GM23338 (cell line): ENCODE measurements around the gene OSBPL7. TPM values are rescaled to one million over a fixed set of nuclear protein-coding genes. Genes with fewer than 3 reads are reported as not detected.

Source experiments
- ATAC-seq: fragments of 200-7000 bp; cut with Tn5 transposase; 3 replicates; pipeline ENCODE4 v1.9.1; 2020
- DNase-seq: peaks from one replicate; pipeline ENCODE4 v3.0.0-alpha.2; 2015; ENCODE audit warnings: low spot score
- H2AFZ ChIP-seq: fragments of 200-600 bp; sonication (generic); 2 replicates; pipeline ENCODE4 v1.8.0; 2016; ENCODE audit warnings: antibody characterized with exemption, mild to moderate bottlenecking, moderate library complexity
- H3F3A ChIP-seq: fragments of 200-600 bp; sonication (generic); replicated peaks from 2 replicates; pipeline ENCODE4 v1.8.0; 2017; ENCODE audit warnings: antibody characterized with exemption, mixed run types, low read depth
- H3K27ac ChIP-seq: fragments of 200-600 bp; sonication (generic); 2 replicates; pipeline ENCODE4 v1.6.1; 2016; ENCODE audit warnings: low read depth
- H3K27me3 ChIP-seq: fragments of 200-600 bp; sonication (generic); 2 replicates; pipeline ENCODE4 v1.8.0; 2016; ENCODE audit warnings: mild to moderate bottlenecking, mixed run types, moderate library complexity; ENCODE audit not compliant: insufficient read depth
- H3K36me3 ChIP-seq: fragments of 200-600 bp; sonication (generic); 2 replicates; pipeline ENCODE4 v1.8.0; 2016; ENCODE audit warnings: mild to moderate bottlenecking; ENCODE audit not compliant: insufficient read depth
- H3K4me1 ChIP-seq: fragments of 200-600 bp; sonication (generic); 2 replicates; pipeline ENCODE4 v1.8.0; 2016; ENCODE audit warnings: mild to moderate bottlenecking, moderate library complexity; ENCODE audit not compliant: insufficient read depth
- H3K4me2 ChIP-seq: fragments of 200-600 bp; sonication (generic); 2 replicates; pipeline ENCODE4 v1.7.1; 2017; ENCODE audit warnings: mixed run types
- H3K4me3 ChIP-seq: fragments of 200-600 bp; sonication (generic); 2 replicates; pipeline ENCODE4 v1.6.1; 2016; ENCODE audit warnings: mixed run types
- H3K79me2 ChIP-seq: fragments of 200-600 bp; sonication (generic); replicated peaks from 2 replicates; pipeline ENCODE4 v1.8.0; 2017; ENCODE audit warnings: mild to moderate bottlenecking; ENCODE audit not compliant: insufficient read depth
- H3K9me2 ChIP-seq: fragments of 200-600 bp; sonication (generic); 2 replicates; pipeline ENCODE4 v1.8.0; 2017; ENCODE audit not compliant: insufficient read depth
- H4K20me1 ChIP-seq: fragments of 200-600 bp; sonication (generic); replicated peaks from 2 replicates; pipeline ENCODE4 v1.8.0; 2017; ENCODE audit warnings: mild to moderate bottlenecking; ENCODE audit not compliant: insufficient read depth
- H3K27ac Mint-ChIP-seq: 2 replicates; pipeline ENCODE4 v1.8.0; 2020; ENCODE audit warnings: inconsistent platforms, mild to moderate bottlenecking, moderate library complexity, mixed read lengths
- H3K27me3 Mint-ChIP-seq: 3 replicates; pipeline ENCODE4 v1.8.0; 2022; ENCODE audit warnings: low read depth, mild to moderate bottlenecking, moderate library complexity, mixed read lengths, inconsistent platforms; ENCODE audit not compliant: insufficient read depth, poor library complexity
- H3K36me3 Mint-ChIP-seq: 3 replicates; pipeline ENCODE4 v1.8.0; 2021; ENCODE audit warnings: low read depth, mild to moderate bottlenecking, inconsistent platforms, moderate library complexity, mixed read lengths
- H3K4me1 Mint-ChIP-seq: 3 replicates; pipeline ENCODE4 v1.8.0; 2020; ENCODE audit warnings: mild to moderate bottlenecking, inconsistent platforms, mixed read lengths
- H3K4me3 Mint-ChIP-seq: 3 replicates; pipeline ENCODE4 v1.8.0; 2021; ENCODE audit warnings: moderate library complexity, mild to moderate bottlenecking, inconsistent platforms, mixed read lengths
- H3K9me3 Mint-ChIP-seq: 3 replicates; pipeline ENCODE4 v1.8.0; 2020; ENCODE audit warnings: moderate library complexity, mild to moderate bottlenecking, inconsistent platforms, mixed read lengths
- CREB1 ChIP-seq: fragments of 250-450 bp; sonication (Bioruptor Pico); IDR thresholded peaks from 2 replicates; pipeline ENCODE4 v1.5.0; 2020; ENCODE audit warnings: low read depth, mild to moderate bottlenecking, moderate library complexity
- EZH2 ChIP-seq: fragments of 200-600 bp; sonication (generic); IDR thresholded peaks from one replicate; pipeline ENCODE4 v1.8.0; 2017; ENCODE audit warnings: antibody characterized with exemption, mild to moderate bottlenecking, low read depth; ENCODE audit not compliant: unreplicated experiment
- EZH2phosphoT487 ChIP-seq: fragments of 200-600 bp; sonication (generic); IDR thresholded peaks from one replicate; pipeline ENCODE4 v1.8.1; 2018; ENCODE audit warnings: antibody characterized with exemption; ENCODE audit not compliant: unreplicated experiment
- JUNB ChIP-seq: IDR thresholded peaks from one replicate; pipeline ENCODE4 v1.6.1; 2016; ENCODE audit warnings: antibody characterized with exemption; ENCODE audit not compliant: unreplicated experiment
- NANOG ChIP-seq: IDR thresholded peaks from 2 replicates; pipeline ENCODE4 v1.6.1; 2016; ENCODE audit warnings: antibody characterized with exemption, borderline replicate concordance
- ZNF114 ChIP-seq: fragments of 250-450 bp; sonication (Bioruptor Pico); IDR thresholded peaks from 2 replicates; pipeline ENCODE4 v1.5.0; 2020; ENCODE audit warnings: mild to moderate bottlenecking, moderate library complexity
- ZNF331 ChIP-seq: fragments of 250-450 bp; sonication (Bioruptor Pico); IDR thresholded peaks from 2 replicates; pipeline ENCODE4 v1.5.0; 2020; ENCODE audit warnings: low read depth, mild to moderate bottlenecking, moderate library complexity
- polyA plus RNA-seq: library from polyadenylated mRNA; unstranded; fragments of >200 nt; fragmentation: Nextera tagmentation; extraction: Ambion mirVana; gene quantifications from 2 replicates; pipeline ENCODE4 v1.2.1, GENCODE V29; 2016
- total RNA-seq: library from RNA; depleted of rRNA; stranded (reverse); fragments of >200 nt; shearing (Covaris generic); gene quantifications from 2 replicates; pipeline ENCODE4 v1.2.3, GENCODE V29; 2014
- TF ChIP-seq, protein P1 (sequence below): IDR thresholded peaks from one replicate; pipeline ENCODE4 v1.6.1; 2018; ENCODE audit warnings: antibody characterized with exemption; ENCODE audit not compliant: unreplicated experiment
- TF ChIP-seq, protein P2 (sequence below): fragments of 250-450 bp; sonication (Bioruptor Pico); IDR thresholded peaks from 2 replicates; pipeline ENCODE4 v1.5.0; 2020; ENCODE audit warnings: mild to moderate bottlenecking, moderate library complexity
- TF ChIP-seq, protein P3 (sequence below), 2 experiments: fragments of 200-600 bp in 1 of 2; sonication (generic) in 1 of 2; conservative IDR thresholded peaks; 2 replicates each; pipeline versions ENCODE4 v1.5.1 to v1.6.1; 2016 to 2017; ENCODE audit warnings: antibody characterized with exemption in 2 of 2, low read depth in 2 of 2, mild to moderate bottlenecking in 2 of 2, moderate library complexity in 1 of 2

The OSBPL7 gene
- total and polyA plus RNA-seq, 2 experiments from 2014 or later, result 3.4 to 8.1 TPM

DNA sequence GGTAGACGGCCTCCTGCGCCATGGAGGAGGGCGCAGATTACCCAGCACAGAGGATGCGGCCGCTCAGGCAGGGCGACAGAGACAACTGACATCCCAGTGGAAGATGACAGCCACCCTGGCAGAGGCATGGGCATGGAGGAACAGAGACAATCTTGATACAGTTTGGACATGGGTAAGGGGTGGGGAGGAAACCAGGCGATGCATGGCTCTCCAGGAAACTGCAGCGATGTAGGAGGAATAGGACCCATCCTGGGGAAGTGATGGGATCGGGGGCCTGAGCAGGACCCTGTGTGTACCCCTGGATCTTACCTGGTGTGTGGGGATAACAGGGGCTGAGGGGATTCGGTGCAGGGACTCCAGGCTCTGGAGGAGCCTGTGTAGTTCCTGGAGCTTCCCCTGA lies 4.6 kb downstream of the OSBPL7 start:
- Histone ChIP-seq H3K27me3 (no peaks in the 10 kb centered on the region), H3K4me3 (no peak overlapping the region), H3K27ac (no peak overlapping the region), H4K20me1 (no peaks in the 10 kb centered on the region), H3K4me2 (no peak overlapping the region), H3K4me1 (peaks cover 7% of the 10 kb centered on the region; the same call in 1 of the 2 replicates), H3K9me2 (no peaks in the 10 kb centered on the region), H2AFZ (no peak overlapping the region), H3K79me2 (no peaks in the 10 kb centered on the region), H3F3A (no peaks in the 10 kb centered on the region), H3K36me3 (no peaks in the 10 kb centered on the region)
- Mint-ChIP-seq H3K36me3 (peaks cover 3% of the 10 kb centered on the region; the same call in 1 of the 3 replicates), H3K9me3 (no peaks in the 10 kb centered on the region; the same call in 2 of the 3 replicates), H3K4me3 (no peak overlapping the region), H3K27ac (no peak overlapping the region), H3K4me1 (peaks cover 8% of the 10 kb centered on the region), H3K27me3 (peaks cover 9% of the 10 kb centered on the region)
- ATAC-seq (no peak), DNase-seq (no peak)
- TF ChIP-seq NANOG, result no peak
- TF ChIP-seq ZNF331 (CRISPR knock-in tag), result no peak
- TF ChIP-seq EZH2phosphoT487, result no peak
- no peak for TF ChIP-seq ZNF114 (CRISPR knock-in tag)
- TF ChIP-seq, protein P1, sequence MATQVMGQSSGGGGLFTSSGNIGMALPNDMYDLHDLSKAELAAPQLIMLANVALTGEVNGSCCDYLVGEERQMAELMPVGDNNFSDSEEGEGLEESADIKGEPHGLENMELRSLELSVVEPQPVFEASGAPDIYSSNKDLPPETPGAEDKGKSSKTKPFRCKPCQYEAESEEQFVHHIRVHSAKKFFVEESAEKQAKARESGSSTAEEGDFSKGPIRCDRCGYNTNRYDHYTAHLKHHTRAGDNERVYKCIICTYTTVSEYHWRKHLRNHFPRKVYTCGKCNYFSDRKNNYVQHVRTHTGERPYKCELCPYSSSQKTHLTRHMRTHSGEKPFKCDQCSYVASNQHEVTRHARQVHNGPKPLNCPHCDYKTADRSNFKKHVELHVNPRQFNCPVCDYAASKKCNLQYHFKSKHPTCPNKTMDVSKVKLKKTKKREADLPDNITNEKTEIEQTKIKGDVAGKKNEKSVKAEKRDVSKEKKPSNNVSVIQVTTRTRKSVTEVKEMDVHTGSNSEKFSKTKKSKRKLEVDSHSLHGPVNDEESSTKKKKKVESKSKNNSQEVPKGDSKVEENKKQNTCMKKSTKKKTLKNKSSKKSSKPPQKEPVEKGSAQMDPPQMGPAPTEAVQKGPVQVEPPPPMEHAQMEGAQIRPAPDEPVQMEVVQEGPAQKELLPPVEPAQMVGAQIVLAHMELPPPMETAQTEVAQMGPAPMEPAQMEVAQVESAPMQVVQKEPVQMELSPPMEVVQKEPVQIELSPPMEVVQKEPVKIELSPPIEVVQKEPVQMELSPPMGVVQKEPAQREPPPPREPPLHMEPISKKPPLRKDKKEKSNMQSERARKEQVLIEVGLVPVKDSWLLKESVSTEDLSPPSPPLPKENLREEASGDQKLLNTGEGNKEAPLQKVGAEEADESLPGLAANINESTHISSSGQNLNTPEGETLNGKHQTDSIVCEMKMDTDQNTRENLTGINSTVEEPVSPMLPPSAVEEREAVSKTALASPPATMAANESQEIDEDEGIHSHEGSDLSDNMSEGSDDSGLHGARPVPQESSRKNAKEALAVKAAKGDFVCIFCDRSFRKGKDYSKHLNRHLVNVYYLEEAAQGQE, result no peak
- TF ChIP-seq EZH2, result no peak
- no peak for TF ChIP-seq CREB1 (CRISPR knock-in tag)

DNA sequence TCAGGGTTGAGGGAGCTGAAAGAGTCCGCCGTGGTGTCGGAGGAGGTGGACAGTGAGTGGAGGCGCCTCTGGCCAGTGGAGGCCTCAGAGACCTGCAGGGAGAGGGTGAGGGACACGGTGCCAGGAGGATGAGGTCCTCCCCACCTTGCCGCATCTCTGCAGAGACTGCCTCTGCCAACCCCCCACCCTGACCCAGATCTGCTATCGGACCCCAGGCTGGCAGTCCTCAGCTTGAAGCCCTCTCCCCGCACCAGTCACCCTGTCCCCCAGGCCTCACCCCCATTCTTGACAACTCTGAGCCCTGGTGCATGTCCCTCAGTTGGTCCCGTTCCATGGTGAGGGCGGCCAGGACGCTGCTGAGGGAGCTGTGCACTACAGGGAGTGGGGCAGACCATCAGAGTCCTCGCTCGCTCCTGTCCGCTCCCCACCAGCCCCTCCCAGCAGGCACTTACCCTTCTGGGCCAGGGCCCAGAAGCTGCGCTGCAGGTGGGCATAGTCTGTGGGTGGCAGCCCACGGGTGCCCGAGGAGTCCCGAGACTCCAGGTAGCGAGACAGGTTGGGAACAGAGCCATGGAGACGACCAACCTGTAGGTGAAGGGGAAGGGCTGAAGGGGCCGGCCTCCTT lies 5.4 kb downstream of the OSBPL7 start:
- no peaks in the 10 kb centered on the region for H3K9me2 ChIP-seq
- H4K20me1 ChIP-seq, result no peaks in the 10 kb centered on the region
- H3K4me2 ChIP-seq, result no peak overlapping the region
- H3K36me3 ChIP-seq, result no peaks in the 10 kb centered on the region
- no peak overlapping the region for H2AFZ ChIP-seq
- no peak overlapping the region for H3K27ac ChIP-seq
- Mint-ChIP-seq H3K4me1 (peaks cover 6% of the 10 kb centered on the region; the same call in 2 of the 3 replicates), H3K36me3 (peaks cover 3% of the 10 kb centered on the region; the same call in 1 of the 3 replicates), H3K4me3 (no peak overlapping the region), H3K9me3 (no peaks in the 10 kb centered on the region; the same call in 2 of the 3 replicates), H3K27ac (no peak overlapping the region), H3K27me3 (peaks cover 6% of the 10 kb centered on the region)
- ATAC-seq, result no peak
- no peak for DNase-seq
- H3K27me3 ChIP-seq, result no peaks in the 10 kb centered on the region
- H3K79me2 ChIP-seq, result no peaks in the 10 kb centered on the region
- H3F3A ChIP-seq, result no peaks in the 10 kb centered on the region
- no peak overlapping the region for H3K4me3 ChIP-seq
- peaks cover 5% of the 10 kb centered on the region; the same call in 1 of the 2 replicates for H3K4me1 ChIP-seq
- TF ChIP-seq EZH2phosphoT487 (no peak), JUNB (no peak), NANOG (no peak)
- TF ChIP-seq, protein P2, sequence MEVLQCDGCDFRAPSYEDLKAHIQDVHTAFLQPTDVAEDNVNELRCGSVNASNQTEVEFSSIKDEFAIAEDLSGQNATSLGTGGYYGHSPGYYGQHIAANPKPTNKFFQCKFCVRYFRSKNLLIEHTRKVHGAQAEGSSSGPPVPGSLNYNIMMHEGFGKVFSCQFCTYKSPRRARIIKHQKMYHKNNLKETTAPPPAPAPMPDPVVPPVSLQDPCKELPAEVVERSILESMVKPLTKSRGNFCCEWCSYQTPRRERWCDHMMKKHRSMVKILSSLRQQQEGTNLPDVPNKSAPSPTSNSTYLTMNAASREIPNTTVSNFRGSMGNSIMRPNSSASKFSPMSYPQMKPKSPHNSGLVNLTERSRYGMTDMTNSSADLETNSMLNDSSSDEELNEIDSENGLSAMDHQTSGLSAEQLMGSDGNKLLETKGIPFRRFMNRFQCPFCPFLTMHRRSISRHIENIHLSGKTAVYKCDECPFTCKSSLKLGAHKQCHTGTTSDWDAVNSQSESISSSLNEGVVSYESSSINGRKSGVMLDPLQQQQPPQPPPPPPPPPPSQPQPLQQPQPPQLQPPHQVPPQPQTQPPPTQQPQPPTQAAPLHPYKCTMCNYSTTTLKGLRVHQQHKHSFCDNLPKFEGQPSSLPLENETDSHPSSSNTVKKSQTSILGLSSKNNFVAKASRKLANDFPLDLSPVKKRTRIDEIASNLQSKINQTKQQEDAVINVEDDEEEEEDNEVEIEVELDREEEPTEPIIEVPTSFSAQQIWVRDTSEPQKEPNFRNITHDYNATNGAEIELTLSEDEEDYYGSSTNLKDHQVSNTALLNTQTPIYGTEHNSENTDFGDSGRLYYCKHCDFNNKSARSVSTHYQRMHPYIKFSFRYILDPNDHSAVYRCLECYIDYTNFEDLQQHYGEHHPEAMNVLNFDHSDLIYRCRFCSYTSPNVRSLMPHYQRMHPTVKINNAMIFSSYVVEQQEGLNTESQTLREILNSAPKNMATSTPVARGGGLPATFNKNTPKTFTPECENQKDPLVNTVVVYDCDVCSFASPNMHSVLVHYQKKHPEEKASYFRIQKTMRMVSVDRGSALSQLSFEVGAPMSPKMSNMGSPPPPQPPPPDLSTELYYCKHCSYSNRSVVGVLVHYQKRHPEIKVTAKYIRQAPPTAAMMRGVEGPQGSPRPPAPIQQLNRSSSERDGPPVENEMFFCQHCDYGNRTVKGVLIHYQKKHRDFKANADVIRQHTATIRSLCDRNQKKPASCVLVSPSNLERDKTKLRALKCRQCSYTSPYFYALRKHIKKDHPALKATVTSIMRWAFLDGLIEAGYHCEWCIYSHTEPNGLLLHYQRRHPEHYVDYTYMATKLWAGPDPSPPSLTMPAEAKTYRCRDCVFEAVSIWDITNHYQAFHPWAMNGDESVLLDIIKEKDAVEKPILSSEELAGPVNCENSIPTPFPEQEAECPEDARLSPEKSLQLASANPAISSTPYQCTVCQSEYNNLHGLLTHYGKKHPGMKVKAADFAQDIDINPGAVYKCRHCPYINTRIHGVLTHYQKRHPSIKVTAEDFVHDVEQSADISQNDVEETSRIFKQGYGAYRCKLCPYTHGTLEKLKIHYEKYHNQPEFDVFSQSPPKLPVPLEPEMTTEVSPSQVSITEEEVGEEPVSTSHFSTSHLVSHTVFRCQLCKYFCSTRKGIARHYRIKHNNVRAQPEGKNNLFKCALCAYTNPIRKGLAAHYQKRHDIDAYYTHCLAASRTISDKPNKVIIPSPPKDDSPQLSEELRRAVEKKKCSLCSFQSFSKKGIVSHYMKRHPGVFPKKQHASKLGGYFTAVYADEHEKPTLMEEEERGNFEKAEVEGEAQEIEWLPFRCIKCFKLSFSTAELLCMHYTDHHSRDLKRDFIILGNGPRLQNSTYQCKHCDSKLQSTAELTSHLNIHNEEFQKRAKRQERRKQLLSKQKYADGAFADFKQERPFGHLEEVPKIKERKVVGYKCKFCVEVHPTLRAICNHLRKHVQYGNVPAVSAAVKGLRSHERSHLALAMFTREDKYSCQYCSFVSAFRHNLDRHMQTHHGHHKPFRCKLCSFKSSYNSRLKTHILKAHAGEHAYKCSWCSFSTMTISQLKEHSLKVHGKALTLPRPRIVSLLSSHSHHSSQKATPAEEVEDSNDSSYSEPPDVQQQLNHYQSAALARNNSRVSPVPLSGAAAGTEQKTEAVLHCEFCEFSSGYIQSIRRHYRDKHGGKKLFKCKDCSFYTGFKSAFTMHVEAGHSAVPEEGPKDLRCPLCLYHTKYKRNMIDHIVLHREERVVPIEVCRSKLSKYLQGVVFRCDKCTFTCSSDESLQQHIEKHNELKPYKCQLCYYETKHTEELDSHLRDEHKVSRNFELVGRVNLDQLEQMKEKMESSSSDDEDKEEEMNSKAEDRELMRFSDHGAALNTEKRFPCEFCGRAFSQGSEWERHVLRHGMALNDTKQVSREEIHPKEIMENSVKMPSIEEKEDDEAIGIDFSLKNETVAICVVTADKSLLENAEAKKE (CRISPR knock-in tag), result no peak
- TF ChIP-seq, protein P3, sequence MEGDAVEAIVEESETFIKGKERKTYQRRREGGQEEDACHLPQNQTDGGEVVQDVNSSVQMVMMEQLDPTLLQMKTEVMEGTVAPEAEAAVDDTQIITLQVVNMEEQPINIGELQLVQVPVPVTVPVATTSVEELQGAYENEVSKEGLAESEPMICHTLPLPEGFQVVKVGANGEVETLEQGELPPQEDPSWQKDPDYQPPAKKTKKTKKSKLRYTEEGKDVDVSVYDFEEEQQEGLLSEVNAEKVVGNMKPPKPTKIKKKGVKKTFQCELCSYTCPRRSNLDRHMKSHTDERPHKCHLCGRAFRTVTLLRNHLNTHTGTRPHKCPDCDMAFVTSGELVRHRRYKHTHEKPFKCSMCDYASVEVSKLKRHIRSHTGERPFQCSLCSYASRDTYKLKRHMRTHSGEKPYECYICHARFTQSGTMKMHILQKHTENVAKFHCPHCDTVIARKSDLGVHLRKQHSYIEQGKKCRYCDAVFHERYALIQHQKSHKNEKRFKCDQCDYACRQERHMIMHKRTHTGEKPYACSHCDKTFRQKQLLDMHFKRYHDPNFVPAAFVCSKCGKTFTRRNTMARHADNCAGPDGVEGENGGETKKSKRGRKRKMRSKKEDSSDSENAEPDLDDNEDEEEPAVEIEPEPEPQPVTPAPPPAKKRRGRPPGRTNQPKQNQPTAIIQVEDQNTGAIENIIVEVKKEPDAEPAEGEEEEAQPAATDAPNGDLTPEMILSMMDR (conservative IDR thresholded peaks at IDR 0.05; ENCODE audit: low read depth in 2 of 2), result no peak
